GM21723 (cell line): Measurements from ENCODE around the gene NPEPPS.

ENCODE experiments used
- ATAC-seq: cut with Tn5 transposase; IDR thresholded peaks from one replicate; pipeline ENCODE4 v1.9.1; 2021; ENCODE audit warnings: mild to moderate bottlenecking, moderate library complexity; ENCODE audit not compliant: unreplicated experiment

Gene NPEPPS

GRCh38 chr17:47628014-47628566, 97.2 kb downstream of the NPEPPS start:
- ATAC-seq = no peak

DNA sequence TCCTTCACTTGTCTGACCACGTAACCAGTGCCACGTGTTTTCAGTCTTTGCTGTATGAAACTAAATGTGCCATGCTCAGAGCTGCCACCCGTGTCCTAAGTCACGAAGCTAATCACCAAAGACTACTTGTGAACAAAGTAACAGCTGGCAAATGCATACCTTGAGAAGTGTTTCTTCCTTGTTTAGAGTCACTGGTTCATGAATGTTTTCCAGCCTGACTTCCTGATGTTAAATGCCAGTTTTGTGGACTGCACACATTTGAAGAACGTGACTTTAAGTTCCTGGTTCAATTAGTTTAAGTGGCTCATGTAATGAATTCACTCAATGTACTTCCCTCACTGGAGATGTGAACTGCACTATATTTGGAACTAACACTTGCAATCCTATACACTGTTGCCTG, 98.9 kb downstream of the NPEPPS start:
- ATAC-seq = no peak

DNA sequence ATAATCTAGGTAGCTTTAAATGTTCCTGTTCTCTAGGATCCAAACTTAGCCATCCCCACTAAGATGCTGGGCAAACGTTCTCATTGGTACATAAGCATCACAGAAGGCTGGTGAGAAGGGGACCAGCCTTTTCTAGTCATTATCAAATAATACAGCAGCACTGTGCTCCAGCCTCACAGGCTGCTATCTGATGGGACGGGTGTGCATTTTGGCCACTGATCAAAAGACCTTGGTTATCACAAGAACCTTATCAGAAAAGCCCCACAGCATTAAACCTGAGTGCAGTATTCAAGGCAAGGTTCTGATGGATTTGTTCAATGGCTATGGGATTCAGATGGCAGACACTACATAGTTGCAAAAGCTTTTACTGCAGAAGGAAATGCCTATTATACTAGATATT, 99.7 kb downstream of the NPEPPS start:
- ATAC-seq = no peak

GRCh38 chr17:47632991-47633390, 102.1 kb downstream of the NPEPPS start:
- ATAC-seq = no peak

- ATAC-seq = no peak
Measured at GRCh38 chr17:47633996-47634395, 103.1 kb downstream of the NPEPPS start.

- no peak for ATAC-seq
Measured at GRCh38 chr17:47634870-47635269, 104.0 kb downstream of the NPEPPS start.

GRCh38 chr17:47635734-47636133, 104.8 kb downstream of the NPEPPS start:
- no peak for ATAC-seq

GRCh38 chr17:47636273-47637030, 105.5 kb downstream of the NPEPPS start:
- ATAC-seq = no peak

DNA sequence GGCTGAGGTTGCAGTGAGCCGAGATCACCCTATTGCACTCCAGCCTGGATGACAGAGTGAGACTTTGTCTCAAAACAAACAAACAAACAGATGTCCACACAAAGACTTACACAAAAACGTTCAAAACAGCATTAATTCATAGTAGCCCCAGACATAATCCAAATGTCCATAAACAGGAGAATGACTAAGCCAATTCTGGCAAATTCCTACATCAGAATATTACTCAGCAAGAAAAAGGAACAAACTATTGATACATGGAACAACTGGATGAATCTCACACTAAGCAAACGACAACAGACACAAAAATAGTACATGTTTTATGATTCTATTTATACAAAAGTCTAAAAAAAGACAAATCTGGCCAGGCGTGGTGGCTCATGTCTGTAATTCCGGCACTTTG, 108.0 kb downstream of the NPEPPS start:
- no peak for ATAC-seq

DNA sequence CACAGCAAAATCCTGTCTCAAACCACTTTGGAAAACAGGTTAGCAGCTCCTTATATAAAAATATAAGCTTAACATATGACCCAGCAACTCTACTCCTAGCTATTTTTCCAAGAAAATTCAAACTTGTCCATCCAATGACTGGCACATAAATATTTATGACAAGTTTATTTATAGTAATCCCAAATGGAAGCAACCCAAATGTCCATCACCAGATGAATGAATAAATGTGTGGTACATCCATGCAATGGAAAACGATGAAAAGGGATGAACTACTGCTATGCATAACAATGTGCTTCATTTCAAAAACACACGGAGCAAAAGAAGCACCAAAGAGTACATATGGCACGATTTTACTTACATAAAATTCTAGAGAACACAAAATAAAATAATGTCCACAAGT, 109.2 kb downstream of the NPEPPS start:
- ATAC-seq = no peak

DNA sequence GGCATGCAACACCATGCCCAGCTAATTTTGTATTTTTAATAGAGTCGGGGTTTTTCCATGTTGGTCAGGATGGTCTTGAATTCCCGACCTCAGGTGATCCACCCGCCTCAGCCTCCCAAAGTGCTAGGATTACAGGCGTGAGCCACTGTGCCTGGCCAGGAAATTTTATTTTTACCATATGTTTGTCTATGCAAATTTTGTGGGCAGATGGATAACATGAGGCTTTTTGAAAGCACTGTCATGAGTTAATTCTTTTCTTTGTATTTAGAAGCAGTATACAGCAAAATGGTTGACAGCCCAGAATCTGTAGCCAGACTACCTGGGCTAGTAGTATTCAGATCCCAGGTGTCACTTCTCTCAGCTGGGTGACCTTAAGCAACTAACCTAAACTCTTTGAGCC, 110.3 kb downstream of the NPEPPS start:
- ATAC-seq = no peak

DNA sequence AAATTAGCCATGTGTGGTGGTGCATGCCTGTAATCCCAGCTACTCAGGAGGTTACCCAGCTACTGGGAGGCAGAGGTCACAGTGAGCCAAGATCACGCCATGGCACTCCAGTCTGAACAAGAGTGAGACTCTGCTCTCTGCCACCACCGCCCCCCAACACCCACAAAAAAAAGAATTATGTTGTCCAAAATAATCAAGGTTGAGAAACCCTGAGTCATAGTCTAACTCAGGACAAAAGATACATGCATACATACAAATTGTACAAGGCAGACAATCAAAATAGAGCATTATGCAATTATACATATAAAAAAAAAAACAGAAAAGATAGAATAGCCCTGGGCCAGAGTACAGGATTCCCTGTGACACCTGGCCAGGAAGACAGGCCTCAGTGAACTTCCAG, 112.2 kb downstream of the NPEPPS start:
- no peak for ATAC-seq

DNA sequence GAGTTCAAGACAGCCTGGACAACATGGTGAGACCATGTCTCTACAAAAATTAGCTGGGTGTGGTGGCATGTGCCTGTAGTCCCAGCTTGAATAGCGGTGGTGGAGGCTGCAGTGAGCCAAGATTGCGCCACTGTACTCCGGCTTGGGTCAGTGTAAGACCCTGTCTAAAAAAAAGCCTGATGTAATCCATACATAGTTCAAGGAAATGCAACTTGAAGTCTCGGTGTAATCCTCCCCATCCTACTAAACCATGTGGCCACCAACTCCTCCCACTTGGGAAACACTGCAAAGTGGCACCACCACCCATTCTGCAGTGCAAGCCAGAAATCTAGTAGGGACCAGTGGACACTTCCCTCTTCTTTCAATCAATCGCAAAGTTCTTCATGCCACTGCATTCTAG, 113.4 kb downstream of the NPEPPS start:
- no peak for ATAC-seq

DNA sequence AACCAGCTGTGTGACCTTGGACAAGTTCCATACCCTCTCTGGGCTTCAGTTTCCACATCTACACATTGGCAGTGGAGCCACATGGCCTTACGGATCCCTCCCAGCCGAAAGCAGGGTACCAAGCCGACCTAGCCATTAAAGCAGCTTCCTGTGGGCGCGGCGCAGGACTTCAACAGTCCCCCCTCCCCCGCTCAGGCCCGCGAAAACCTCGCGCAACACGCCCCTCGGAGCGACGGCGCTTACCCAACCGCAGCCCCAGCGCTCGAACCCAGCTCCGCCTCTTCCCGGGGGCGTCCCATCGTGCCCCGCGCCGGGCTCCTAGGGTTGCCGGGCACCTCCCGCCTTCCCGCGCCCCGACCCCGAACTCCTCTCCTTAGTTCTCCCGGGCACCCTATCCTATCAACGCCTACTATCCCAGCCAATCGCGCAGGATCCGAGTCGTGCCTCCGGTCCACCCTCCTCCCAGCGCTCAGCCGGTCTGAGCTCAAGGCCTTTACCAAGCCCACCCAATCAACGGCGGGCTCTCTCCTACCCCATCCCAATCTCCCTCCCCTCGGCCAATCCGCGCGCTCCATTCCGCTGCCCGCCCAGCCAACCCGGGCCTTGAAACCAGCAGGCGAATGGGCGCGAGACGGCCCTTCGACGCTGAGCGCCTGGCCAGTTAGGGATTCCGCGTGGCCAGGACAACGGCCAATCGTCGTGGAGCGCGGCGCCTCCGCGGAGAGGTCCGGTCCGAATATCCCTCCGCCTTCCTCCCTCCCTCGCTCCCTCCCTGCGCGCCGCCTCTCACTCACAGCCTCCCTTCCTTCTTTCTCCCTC, 118.5 kb downstream of the NPEPPS start, which contains the start of gene KPNB1:
Gene KPNB1, plus strand, starts transcription at position 767 of the 819 bp plus-strand sequence. CDS start 326 bp downstream, outside the sequence.
- peak; percentile 78 for ATAC-seq

DNA sequence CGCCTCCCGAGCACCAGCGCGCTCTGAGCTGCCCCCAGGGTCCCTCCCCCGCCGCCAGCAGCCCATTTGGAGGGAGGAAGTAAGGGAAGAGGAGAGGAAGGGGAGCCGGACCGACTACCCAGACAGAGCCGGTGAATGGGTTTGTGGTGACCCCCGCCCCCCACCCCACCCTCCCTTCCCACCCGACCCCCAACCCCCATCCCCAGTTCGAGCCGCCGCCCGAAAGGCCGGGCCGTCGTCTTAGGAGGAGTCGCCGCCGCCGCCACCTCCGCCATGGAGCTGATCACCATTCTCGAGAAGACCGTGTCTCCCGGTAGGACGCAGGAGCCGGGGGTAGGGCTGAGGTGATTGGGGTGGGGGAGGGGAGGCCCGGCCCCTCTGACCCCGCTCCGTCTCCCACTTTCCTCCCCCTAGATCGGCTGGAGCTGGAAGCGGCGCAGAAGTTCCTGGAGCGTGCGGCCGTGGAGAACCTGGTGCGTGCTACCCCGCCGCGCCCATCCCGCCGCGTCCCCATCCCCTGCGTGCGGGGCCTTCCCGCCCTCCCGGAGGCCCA, 119.1 kb downstream of the NPEPPS start:
- ATAC-seq = no peak

GRCh38 chr17:47650525-47651522, 119.9 kb downstream of the NPEPPS start:
- peak; percentile 44 for ATAC-seq

GRCh38 chr17:47651704-47652103, 120.8 kb downstream of the NPEPPS start:
- no peak for ATAC-seq

DNA sequence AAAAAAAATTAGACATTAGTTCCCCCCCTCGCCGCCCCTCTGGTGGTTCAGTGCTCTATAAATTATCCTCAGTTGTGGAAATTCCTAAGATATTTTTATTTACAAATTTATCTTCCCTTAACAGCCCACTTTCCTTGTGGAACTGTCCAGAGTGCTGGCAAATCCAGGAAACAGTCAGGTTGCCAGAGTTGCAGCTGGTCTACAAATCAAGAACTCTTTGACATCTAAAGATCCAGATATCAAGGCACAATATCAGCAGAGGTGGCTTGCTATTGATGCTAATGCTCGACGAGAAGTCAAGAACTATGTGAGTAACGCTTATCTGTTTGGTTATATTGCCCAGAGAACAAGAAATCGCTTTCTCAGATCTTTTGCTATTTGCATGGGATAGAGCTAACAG, 121.7 kb downstream of the NPEPPS start:
- ATAC-seq = no peak

DNA sequence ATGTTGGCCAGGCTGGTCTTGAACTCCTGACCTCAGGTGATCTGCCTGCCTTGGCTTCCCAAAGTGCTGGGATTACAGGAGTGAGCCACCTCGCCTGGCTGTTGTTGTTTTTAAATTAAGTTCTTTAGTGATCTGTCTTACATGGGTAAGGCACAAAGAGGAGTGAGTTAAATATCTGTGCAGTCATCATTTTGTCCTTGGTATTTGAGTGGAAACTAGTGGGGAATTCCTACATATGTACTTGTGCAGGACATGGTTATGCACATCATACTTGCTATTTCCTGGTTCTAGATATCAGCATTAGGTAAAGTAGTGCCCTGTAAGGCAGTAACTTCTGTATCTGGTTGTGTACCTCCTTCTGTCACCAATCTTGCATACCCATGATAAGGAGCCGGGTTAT, 122.5 kb downstream of the NPEPPS start:
- ATAC-seq = no peak

- no peak for ATAC-seq
Measured at GRCh38 chr17:47654991-47655390, 124.1 kb downstream of the NPEPPS start.
